Neural crest cell (in vitro differentiated cells): Measurements from ENCODE around the gene FLYWCH1. TPM values are rescaled to one million over a fixed set of nuclear protein-coding genes. Genes with fewer than 3 reads are reported as not detected.
A peak's percentile ranks its signal among the peaks of the same experiment; 100 is the strongest.

Source experiments
- DNase-seq: peaks from one replicate; pipeline ENCODE4 v3.0.0; 2021; ENCODE audit warnings: low read depth, mixed read lengths, low spot score
- H3K27ac Mint-ChIP-seq: one replicate; pipeline ENCODE4 v1.8.0; 2021; ENCODE audit warnings: mild to moderate bottlenecking, mixed read lengths; ENCODE audit not compliant: unreplicated experiment
- H3K27me3 Mint-ChIP-seq: 2 replicates; pipeline ENCODE4 v1.8.0; 2021; ENCODE audit warnings: low read depth, mild to moderate bottlenecking, mixed read lengths
- H3K36me3 Mint-ChIP-seq: 2 replicates; pipeline ENCODE4 v1.8.0; 2021; ENCODE audit warnings: low read depth, mild to moderate bottlenecking, mixed read lengths
- H3K4me1 Mint-ChIP-seq: 2 replicates; pipeline ENCODE4 v1.8.0; 2021; ENCODE audit warnings: mixed read lengths
- H3K4me3 Mint-ChIP-seq: one replicate; pipeline ENCODE4 v1.8.0; 2021; ENCODE audit warnings: mild to moderate bottlenecking, mixed read lengths
- H3K9me3 Mint-ChIP-seq: 2 replicates; pipeline ENCODE4 v1.8.0; 2021; ENCODE audit warnings: mixed read lengths
- CTCF ChIP-seq: fragments of 200-600 bp; sonication (generic); conservative IDR thresholded peaks from 2 replicates; pipeline ENCODE4 v1.5.0; 2021; ENCODE audit warnings: antibody characterized with exemption, mild to moderate bottlenecking
- total RNA-seq: library from RNA; stranded (reverse); gene quantifications from 2 replicates; pipeline ENCODE4 v1.2.1, GENCODE V29; 2021

Gene FLYWCH1
- total RNA-seq, 1 donor from 2014 or later: 26.4 TPM

GRCh38 chr16:2882650-2883457 lies 28.9 kb upstream of the FLYWCH1 start, which contains the start of gene FLYWCH2:
TSS of gene FLYWCH2 (plus strand) at chr16:2883215. CDS start at chr16:2896450, 13,235 bp downstream.
- Mint-ChIP-seq H3K9me3 (peaks cover 2% of the 10 kb centered on the region), H3K4me3 (peak within 1 kb of the TSS; percentile 96), H3K27me3 (peaks cover 23% of the 10 kb centered on the region), H3K4me1 (peaks cover 18% of the 10 kb centered on the region), H3K27ac (peak within 1 kb of the TSS; percentile 97), H3K36me3 (no peaks in the 10 kb centered on the region)
- TF ChIP-seq CTCF: peak; percentile 32
- DNase-seq: peak; percentile 100

GRCh38 chr16:2883458-2883908 lies 28.2 kb upstream of the FLYWCH1 start:
- Mint-ChIP-seq H3K36me3 (no peaks in the 10 kb centered on the region), H3K27me3 (peaks cover 18% of the 10 kb centered on the region), H3K4me1 (peaks cover 18% of the 10 kb centered on the region), H3K4me3 (peak overlapping the region; percentile 93), H3K27ac (no peak overlapping the region), H3K9me3 (peaks cover 2% of the 10 kb centered on the region)
- TF ChIP-seq CTCF: no peak
- no peak for DNase-seq

GRCh38 chr16:2884041-2884451 lies 27.7 kb upstream of the FLYWCH1 start:
- H3K9me3 Mint-ChIP-seq: peaks cover 2% of the 10 kb centered on the region
- TF ChIP-seq CTCF: no peak
- H3K4me1 Mint-ChIP-seq: peaks cover 18% of the 10 kb centered on the region
- H3K27ac Mint-ChIP-seq: peak overlapping the region; percentile 45
- no peaks in the 10 kb centered on the region for H3K36me3 Mint-ChIP-seq
- H3K27me3 Mint-ChIP-seq: peaks cover 15% of the 10 kb centered on the region
- no peak for DNase-seq
- H3K4me3 Mint-ChIP-seq: peak overlapping the region; percentile 93

DNA sequence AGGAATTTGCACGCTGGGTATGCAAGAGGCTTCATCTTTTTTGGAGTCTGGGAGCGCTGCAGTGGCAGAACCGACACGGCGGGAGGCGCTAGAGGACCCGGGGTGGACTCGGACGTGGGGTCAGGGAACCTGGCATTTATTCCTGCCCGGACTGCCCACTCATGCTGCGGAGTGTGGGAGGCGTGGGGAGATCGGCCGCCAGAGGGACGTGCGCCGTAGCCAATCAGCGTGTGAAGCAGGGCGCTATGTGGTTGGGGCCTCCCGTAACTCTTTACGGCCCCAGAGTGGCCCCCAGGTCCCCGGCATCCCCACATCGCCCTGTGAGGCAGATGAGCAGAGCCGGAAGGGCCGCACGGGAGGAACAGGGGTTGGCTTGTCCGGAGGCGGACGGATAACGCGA lies 17.5 kb upstream of the FLYWCH1 start:
- Mint-ChIP-seq H3K27ac (no peak overlapping the region), H3K27me3 (no peaks in the 10 kb centered on the region), H3K9me3 (no peaks in the 10 kb centered on the region), H3K4me1 (peaks cover 8% of the 10 kb centered on the region), H3K36me3 (no peaks in the 10 kb centered on the region), H3K4me3 (no peak overlapping the region)
- TF ChIP-seq CTCF: no peak
- DNase-seq: no peak

GRCh38 chr16:2895813-2896212 lies 15.9 kb upstream of the FLYWCH1 start:
- Mint-ChIP-seq H3K27me3 (no peaks in the 10 kb centered on the region), H3K4me1 (peaks cover 9% of the 10 kb centered on the region)
- DNase-seq: no peak

More at GRCh38 chr16:2895813-2896212, 15.9 kb upstream of the FLYWCH1 start:
- no peaks in the 10 kb centered on the region for H3K36me3 Mint-ChIP-seq
- no peaks in the 10 kb centered on the region for H3K9me3 Mint-ChIP-seq
- no peak for TF ChIP-seq CTCF
- no peak overlapping the region for H3K4me3 Mint-ChIP-seq
- H3K27ac Mint-ChIP-seq: no peak overlapping the region
